ENCODE data around the gene COX6A2. TPM values are rescaled to one million over a fixed set of nuclear protein-coding genes. Genes with fewer than 3 reads are reported as not detected.
"Not testable (repeated sequence)": the region's sequence is repeated elsewhere in the genome, so short reads cannot be mapped to it uniquely, and the experiment has no call there.

COX6A2 gene
- total RNA-seq, 1 donor from 2014 or later, result not detected

- DNase-seq (ENCODE audit: low spot score) (no peak), ATAC-seq (no peak)
- intact Hi-C loops (cut with DNase I), result no loop called here
Measured at GRCh38 chr16:31464781-31465260, 36.7 kb upstream of the COX6A2 start.

DNA sequence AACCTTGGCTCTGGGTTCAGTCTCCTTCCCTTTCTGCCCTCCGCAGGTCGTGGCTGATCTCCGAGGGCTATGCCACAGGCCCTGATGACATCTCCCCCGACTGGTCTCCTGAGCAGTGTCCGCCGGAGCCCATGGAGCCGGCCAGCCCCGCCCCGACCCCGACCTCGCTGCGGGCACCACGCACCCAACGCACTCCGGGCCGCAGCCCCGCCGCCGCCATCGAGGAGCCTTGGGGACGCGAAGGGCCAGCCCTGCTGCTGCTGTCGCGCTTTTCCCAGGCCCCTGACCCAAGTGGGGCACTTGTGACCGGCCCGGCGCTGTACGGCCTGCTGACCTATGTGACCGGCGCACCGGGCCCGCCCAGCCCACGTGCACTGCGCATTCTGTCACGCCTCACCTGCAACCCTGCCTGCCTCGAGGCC lies 36.2 kb upstream of the COX6A2 start:
- DNase-seq (ENCODE audit: low spot score) (no peak), ATAC-seq (no peak)
- intact Hi-C loops (cut with DNase I), result no loop called here

GRCh38 chr16:31461921-31462804 lies 34.0 kb upstream of the COX6A2 start:
- peak; percentile 57 for DNase-seq (ENCODE audit: low spot score)
- intact Hi-C loops (cut with DNase I), result no loop called here
- no peak for ATAC-seq

DNA sequence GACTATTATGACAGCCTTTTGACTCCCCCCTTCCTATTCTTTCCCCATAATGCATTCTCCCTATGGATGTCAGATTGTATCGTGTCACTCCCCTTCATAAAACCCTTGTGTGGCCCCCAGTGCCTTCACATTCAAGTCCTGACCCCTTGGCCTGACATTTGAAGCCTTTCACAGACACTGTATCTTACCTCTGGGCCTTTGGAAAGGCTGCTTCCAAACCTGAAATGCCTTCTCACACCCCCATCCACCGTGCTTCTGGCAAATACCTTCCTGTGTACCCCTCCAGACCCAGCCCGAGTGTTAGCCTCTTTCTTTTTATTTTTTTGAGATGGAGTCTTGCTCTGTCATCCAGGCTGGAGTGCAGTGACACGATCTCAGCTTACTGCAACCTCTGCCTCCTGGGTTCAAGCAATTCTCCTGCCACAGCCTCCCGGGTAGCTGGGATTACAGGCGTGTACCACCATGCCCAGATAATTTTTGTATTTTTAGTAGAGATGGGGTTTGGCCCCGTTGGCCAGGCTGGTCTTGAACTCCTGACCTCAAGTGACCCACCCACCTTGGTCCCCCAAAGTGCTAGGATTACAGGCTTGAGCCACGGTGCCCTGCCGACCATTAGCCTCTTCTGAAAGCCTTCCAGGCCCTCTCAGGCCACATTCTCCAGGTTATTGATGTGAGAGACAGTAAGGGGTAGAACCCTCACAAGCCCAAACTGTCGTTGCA lies 33.2 kb upstream of the COX6A2 start:
- DNase-seq (ENCODE audit: low spot score) (peak; percentile 37), ATAC-seq (no peak)
- intact Hi-C loops (cut with DNase I), result no loop called here

- intact Hi-C loops (cut with DNase I), result no loop called here
- no peak for ATAC-seq
- peak; percentile 58 for DNase-seq (ENCODE audit: low spot score)
Measured at GRCh38 chr16:31460582-31461002, 32.4 kb upstream of the COX6A2 start.

- DNase-seq (ENCODE audit: low spot score), result peak; percentile 100
- intact Hi-C loops (cut with DNase I), result no loop called here
- peak; percentile 93 for ATAC-seq
Measured at GRCh38 chr16:31459687-31460581, 31.8 kb upstream of the COX6A2 start.

DNA sequence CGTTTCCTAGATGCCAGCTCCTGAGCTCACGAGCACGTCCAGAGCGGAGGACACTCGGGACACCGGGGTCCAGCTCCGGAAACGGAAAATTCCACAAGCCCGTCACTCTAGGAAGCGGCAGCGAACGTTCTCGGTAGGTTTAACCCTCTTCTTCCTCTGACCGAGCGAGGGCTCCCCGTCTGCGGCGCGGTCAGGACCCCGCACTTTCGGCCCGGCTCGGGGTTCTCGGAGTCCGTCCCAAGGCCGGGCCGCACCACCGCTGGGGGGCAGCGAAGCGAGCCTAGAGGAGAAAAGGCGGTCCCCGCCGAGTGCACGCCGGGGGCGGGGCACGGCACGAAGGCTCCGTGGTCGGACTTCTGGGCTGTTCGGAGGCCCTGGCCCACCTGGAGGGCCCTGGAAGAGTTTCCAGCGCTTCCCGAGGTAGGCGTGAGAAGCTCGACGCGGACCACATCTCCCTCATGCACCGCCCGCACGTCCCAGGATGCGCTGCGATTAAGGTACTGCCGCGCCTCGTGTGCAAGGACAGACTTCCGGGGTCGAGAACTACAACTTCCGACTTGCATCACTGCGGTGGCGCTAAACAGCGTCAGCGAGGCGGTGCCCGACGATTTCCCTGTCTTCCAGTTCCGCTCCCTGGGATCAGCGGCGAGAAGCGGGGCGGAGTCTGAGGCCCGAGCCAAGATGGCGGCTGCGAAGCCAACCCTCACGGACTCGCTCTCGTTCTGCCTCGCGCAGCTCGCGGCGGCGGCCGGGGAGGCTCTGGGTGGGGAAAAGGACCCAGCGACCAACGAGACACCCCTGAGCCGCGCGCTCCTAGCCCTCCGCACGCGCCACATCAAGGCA lies 30.9 kb upstream of the COX6A2 start, which contains the start of gene ARMC5:
TSS of gene ARMC5 (plus strand) at position 658 of the 843 bp plus-strand sequence. CDS start at position 682, 24 bp downstream.
- DNase-seq (ENCODE audit: low spot score), result peak; percentile 98
- ATAC-seq, result peak; percentile 92
- intact Hi-C loops (cut with DNase I), result no loop called here

DNA sequence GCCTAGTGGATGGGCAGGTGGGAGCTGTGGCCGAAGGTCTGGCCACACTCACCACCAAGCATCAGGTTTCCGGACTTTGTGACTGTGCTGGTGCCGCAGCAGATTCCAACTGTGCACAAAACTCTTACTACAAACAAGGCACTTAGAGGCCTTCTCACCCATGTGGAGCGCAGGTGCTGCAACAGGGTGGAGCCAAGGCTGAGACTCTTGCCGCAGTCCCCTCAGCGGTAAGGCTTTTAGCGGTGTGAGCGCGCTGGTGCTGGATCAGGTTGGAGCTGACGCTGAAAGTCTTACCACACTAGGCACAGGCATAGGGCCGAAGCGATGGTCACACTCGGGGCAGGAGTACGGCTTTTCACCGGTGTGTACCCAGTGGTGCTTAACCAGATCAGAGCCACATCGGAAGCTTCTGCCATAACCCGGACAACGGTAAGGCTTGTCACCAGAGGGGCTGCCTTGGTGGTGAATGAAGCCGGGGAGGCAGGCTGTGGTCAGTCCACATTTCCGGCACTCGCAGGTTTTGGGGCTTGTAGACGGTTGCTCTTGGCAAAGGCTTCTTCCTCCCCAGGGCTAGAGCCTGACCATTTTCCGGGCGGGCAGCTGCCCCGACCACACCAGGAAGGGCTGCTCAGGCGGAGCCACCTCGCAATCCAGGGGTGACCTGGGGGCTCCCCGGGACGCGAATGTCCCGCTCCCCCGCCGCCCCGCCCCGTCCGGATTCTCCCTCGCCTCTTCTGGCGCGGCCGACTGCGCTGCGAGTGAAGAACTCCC lies 30.1 kb upstream of the COX6A2 start:
- DNase-seq (ENCODE audit: low spot score) (peak; percentile 84), ATAC-seq (peak; percentile 6)
- intact Hi-C loops (cut with DNase I), result no loop called here

DNA sequence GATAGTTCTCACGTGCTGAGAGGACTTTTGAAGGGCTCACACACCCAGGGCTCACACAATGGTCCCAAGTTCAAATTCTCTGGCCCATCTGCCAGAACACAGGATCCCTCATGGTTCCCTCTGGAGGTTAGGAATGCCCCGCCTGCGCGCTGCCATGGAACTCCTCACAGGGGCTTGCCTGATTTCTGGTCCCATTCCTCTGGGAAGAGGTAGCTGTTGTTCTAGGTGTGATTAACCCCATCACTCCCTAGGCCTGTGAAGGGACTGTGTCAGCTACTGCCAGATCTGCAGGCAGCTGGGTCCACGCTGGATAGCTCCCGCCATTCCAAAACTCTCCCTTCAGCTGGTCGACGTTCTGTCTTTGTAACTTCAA lies 28.8 kb upstream of the COX6A2 start:
- ATAC-seq (no peak), DNase-seq (ENCODE audit: low spot score) (no peak)
- intact Hi-C loops (cut with DNase I), result no loop called here

GRCh38 chr16:31455601-31456314 lies 27.6 kb upstream of the COX6A2 start:
- intact Hi-C loops (cut with DNase I), result no loop called here
- ATAC-seq (no peak), DNase-seq (ENCODE audit: low spot score) (peak; percentile 60)

DNA sequence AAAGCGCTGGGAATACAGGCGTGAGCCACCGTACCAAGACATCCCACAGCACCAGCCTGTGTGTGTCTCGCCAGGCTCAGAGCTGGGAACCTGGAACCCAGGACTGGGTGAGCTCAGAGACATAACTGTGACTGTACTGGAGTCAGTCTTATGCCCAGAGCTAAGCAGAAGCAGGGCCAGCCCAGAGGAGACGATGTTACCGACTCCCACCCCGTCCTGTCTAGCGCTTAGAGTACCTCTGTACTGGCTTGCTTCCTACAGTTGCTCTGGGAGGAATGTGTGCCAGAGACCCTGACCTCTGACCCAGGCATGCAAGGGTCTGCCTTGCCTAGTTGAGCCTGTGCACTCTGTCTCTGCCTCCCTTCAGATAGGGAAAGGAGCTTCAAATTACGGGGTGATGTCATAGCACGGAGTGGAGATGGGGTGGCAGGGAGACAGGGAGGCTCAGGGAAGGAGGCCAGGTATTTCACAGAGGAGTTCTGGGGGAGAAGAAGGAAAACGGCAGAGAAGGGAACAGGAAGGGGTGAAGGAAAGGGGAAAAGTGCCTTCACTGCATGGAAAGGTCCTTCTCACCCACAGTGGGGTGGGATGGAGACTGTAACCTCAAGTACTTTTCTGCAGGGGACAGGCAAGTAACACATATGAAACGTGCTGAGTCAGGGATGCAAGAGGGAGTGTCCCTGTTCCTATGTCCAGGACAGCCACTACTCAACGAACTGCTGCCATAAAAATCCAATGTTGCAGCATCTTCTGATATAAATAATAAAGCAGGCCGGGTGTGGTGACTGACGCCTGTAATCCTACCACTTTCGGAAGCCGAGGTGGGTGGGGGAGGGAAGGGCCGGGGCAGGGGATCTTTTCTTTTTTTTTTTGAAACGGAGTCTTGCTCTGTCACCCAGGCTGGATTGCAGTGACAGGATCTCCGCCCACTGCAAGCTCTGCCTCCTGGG lies 25.4 kb upstream of the COX6A2 start:
- ATAC-seq (peak; percentile 25), DNase-seq (ENCODE audit: low spot score) (peak; percentile 60)
- intact Hi-C loops (cut with DNase I), result no loop called here

DNA sequence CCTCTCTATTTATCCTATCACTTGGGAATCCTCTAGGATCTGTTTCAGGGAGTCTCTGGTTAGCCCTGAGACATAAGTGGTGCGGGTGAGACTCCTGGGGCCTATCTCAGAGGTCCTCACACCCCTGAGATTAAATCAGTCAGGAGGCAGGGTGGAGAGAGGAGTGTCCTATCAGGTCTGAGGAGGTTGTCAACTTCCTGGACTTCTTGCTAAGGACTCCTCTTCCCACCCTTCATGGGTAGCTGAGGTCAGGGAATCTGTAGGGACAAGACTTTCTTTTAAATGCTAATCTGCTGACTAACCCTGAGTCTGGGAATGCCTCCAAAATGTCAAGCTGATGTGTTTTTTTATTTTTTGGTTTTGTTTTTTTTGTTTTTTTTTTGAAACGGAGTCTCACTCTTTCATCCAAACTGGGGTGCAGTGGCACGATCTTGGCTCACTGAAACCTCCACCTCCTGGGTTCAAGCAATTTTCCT lies 24.5 kb upstream of the COX6A2 start:
- intact Hi-C loops (cut with DNase I), result no loop called here
- ATAC-seq, result peak; percentile 81
- DNase-seq (ENCODE audit: low spot score), result no peak

- DNase-seq (ENCODE audit: low spot score) (no peak), ATAC-seq (peak; percentile 72)
- intact Hi-C loops (cut with DNase I), result no loop called here
Measured at GRCh38 chr16:31451681-31452351, 23.7 kb upstream of the COX6A2 start.

GRCh38 chr16:31451201-31451600 lies 23.0 kb upstream of the COX6A2 start:
- DNase-seq (ENCODE audit: low spot score) (no peak), ATAC-seq (no peak)
- intact Hi-C loops (cut with DNase I), result no loop called here

DNA sequence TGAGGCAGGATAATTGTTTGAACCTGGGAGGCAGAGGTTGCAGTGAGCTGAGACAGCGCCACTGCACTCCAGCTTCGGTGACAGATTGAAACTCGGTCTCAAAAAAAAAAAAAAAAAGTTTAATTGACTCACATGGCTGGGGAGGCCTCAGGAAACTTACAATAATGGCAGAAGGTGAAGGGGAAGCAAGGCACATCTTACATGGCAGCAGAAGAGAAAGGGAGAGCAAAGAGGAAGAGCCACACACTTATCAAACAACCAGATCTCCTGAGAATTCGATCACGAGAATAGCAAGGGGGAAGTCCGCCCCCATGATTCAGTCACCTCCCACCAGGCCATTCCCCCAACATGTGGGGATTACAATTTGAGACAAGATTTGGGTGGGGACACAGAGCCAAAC lies 17.8 kb upstream of the COX6A2 start:
- not testable (repeated sequence) for ATAC-seq; DNase-seq (ENCODE audit: low spot score)
- intact Hi-C loops (cut with DNase I), result loop anchor here (10.0 kb wide), 1 partner anchor 461 kb away; the partner anchor contains the start of gene HSD3B7

Data from sciatic nerve (tissue), 2 donors.